ENCODE data around the gene PIGV. TPM values are rescaled to one million over a fixed set of nuclear protein-coding genes. Genes with fewer than 3 reads are reported as not detected.

PIGV gene
- polyA plus RNA-seq, 1 donor (not counting 4 experiments of a cell fraction or from before 2014, with no cell fraction given): 14.2 TPM

DNA sequence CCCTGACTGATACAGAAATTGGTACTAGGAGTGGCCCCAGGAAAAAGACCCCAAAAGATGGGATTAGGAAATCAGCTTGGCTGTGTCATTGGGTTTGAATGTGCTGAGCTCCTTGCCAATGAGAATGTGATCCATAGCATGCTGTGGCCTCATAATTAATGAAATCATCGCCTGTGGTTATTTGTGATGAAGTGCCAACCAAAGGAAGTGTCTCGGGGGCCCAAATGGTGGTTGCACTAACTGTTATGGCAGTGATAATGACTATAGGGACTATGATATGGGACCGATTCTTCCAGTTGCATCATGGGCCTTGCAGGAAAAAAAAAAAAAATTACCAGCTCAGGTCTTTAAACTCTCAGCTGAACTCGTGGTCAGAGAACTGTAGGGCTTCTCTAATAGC lies 23.3 kb downstream of the PIGV start:
- H4K20me1 ChIP-seq (ENCODE audit: control insufficient read depth, extremely low read depth, insufficient read depth, low read length): no peaks in the 10 kb centered on the region
- H3K27me3 ChIP-seq (ENCODE audit: control insufficient read depth, extremely low read depth, insufficient read depth, low read length): no peaks in the 10 kb centered on the region
- no peaks in the 10 kb centered on the region for H3K4me1 ChIP-seq (ENCODE audit: control insufficient read depth, extremely low read depth, insufficient read depth, low read length)
- no peaks in the 10 kb centered on the region for H3K9me3 ChIP-seq (ENCODE audit: control insufficient read depth, low read depth, low read length)
- dilution Hi-C loops (cut with MboI; ENCODE audit: extremely low pct_ligation_motif_present, low sequenced_read_pairs): no loop called here
- no peak overlapping the region for H2AFZ ChIP-seq (ENCODE audit: control insufficient read depth, low read length)
- no peaks in the 10 kb centered on the region for H3K36me3 ChIP-seq (ENCODE audit: control insufficient read depth in 2 of 2, extremely low read depth in 1 of 2, insufficient read depth in 2 of 2, low read length in 2 of 2)
- FAIRE-seq (no peak), DNase-seq (ENCODE audit: low read depth, low spot score) (no peak)
- H3K79me2 ChIP-seq (ENCODE audit: control insufficient read depth, insufficient read depth, low read length): no peaks in the 10 kb centered on the region
- H3K4me2 ChIP-seq (ENCODE audit: control insufficient read depth, extremely low read depth, insufficient read depth, low read depth, low read length): no peak overlapping the region
- no peak overlapping the region for H3K4me3 ChIP-seq (ENCODE audit: control insufficient read depth in 2 of 3, extremely low read depth in 1 of 3, insufficient read depth in 2 of 3, low read depth in 1 of 3, low read length in 3 of 3)
- no peak for TF ChIP-seq CTCF (optimal IDR thresholded peaks at IDR 0.05 in 1 of 3, IDR thresholded peaks at IDR 0.05 in 1 of 3, conservative IDR thresholded peaks at IDR 0.05 in 1 of 3; ENCODE audit: extremely low read depth in 1 of 3, insufficient read depth in 2 of 3, low read length in 3 of 3)
- TF ChIP-seq EZH2 (IDR thresholded peaks at IDR 0.05; ENCODE audit: low read length): no peak
- H3K9me1 ChIP-seq (ENCODE audit: control insufficient read depth, extremely low read depth, insufficient read depth, low read length): no peaks in the 10 kb centered on the region
- no peak overlapping the region for H3K27ac ChIP-seq (ENCODE audit: control insufficient read depth, insufficient read depth, low read length)
- no peak overlapping the region for H3K9ac ChIP-seq (ENCODE audit: control insufficient read depth, extremely low read depth, insufficient read depth, low read length)

- Histone ChIP-seq H3K27ac (ENCODE audit: control insufficient read depth, insufficient read depth, low read length) (no peak overlapping the region), H3K79me2 (ENCODE audit: control insufficient read depth, insufficient read depth, low read length) (no peaks in the 10 kb centered on the region), H3K36me3 (ENCODE audit: control insufficient read depth in 2 of 2, extremely low read depth in 1 of 2, insufficient read depth in 2 of 2, low read length in 2 of 2) (no peaks in the 10 kb centered on the region), H3K27me3 (ENCODE audit: control insufficient read depth, extremely low read depth, insufficient read depth, low read length) (no peaks in the 10 kb centered on the region), H4K20me1 (ENCODE audit: control insufficient read depth, extremely low read depth, insufficient read depth, low read length) (no peaks in the 10 kb centered on the region), H3K9ac (ENCODE audit: control insufficient read depth, extremely low read depth, insufficient read depth, low read length) (no peak overlapping the region), H3K9me3 (ENCODE audit: control insufficient read depth, low read depth, low read length) (no peaks in the 10 kb centered on the region), H3K4me3 (ENCODE audit: control insufficient read depth in 2 of 3, extremely low read depth in 1 of 3, insufficient read depth in 2 of 3, low read depth in 1 of 3, low read length in 3 of 3) (no peak overlapping the region), H2AFZ (ENCODE audit: control insufficient read depth, low read length) (no peak overlapping the region), H3K4me2 (ENCODE audit: control insufficient read depth, extremely low read depth, insufficient read depth, low read depth, low read length) (no peak overlapping the region), H3K4me1 (ENCODE audit: control insufficient read depth, extremely low read depth, insufficient read depth, low read length) (no peaks in the 10 kb centered on the region), H3K9me1 (ENCODE audit: control insufficient read depth, extremely low read depth, insufficient read depth, low read length) (no peaks in the 10 kb centered on the region)
- dilution Hi-C loops (cut with MboI; ENCODE audit: extremely low pct_ligation_motif_present, low sequenced_read_pairs): no loop called here
- no peak for DNase-seq (ENCODE audit: low read depth, low spot score)
- TF ChIP-seq CTCF (optimal IDR thresholded peaks at IDR 0.05 in 1 of 3, IDR thresholded peaks at IDR 0.05 in 1 of 3, conservative IDR thresholded peaks at IDR 0.05 in 1 of 3; ENCODE audit: extremely low read depth in 1 of 3, insufficient read depth in 2 of 3, low read length in 3 of 3) (no peak), EZH2 (IDR thresholded peaks at IDR 0.05; ENCODE audit: low read length) (no peak)
- FAIRE-seq: no peak
Observed at GRCh38 chr1:26811708-26812107, 24.0 kb downstream of the PIGV start.
